H7 (cell line): ENCODE results near the gene AUNIP. TPM values are rescaled to one million over a fixed set of nuclear protein-coding genes. Genes with fewer than 3 reads are reported as not detected.

Source experiments
- DNase-seq: peaks from one replicate; pipeline ENCODE4 v3.0.0; 2012
- H3K27me3 ChIP-seq: 2 replicates; pipeline ENCODE4 v1.6.0; 2011; ENCODE audit warnings: mild to moderate bottlenecking, low read length; ENCODE audit not compliant: control insufficient read depth, insufficient read depth
- H3K36me3 ChIP-seq: replicated peaks from 2 replicates; pipeline ENCODE4 v1.5.1; 2011; ENCODE audit warnings: low read length; ENCODE audit not compliant: control insufficient read depth, insufficient read depth
- H3K4me3 ChIP-seq: 2 replicates; pipeline ENCODE4 v1.5.1; 2011; ENCODE audit warnings: low read depth, mild to moderate bottlenecking, control low read depth, low read length, moderate library complexity; ENCODE audit not compliant: insufficient read depth
- total RNA-seq: library from RNA; depleted of rRNA; stranded (reverse); fragments of >200 nt; shearing (Covaris generic); gene quantifications from 2 replicates; pipeline ENCODE4 v1.2.3, GENCODE V29; 2014

The AUNIP gene
- total RNA-seq, 1 experiment from 2014 or later, result 38.9 TPM

DNA sequence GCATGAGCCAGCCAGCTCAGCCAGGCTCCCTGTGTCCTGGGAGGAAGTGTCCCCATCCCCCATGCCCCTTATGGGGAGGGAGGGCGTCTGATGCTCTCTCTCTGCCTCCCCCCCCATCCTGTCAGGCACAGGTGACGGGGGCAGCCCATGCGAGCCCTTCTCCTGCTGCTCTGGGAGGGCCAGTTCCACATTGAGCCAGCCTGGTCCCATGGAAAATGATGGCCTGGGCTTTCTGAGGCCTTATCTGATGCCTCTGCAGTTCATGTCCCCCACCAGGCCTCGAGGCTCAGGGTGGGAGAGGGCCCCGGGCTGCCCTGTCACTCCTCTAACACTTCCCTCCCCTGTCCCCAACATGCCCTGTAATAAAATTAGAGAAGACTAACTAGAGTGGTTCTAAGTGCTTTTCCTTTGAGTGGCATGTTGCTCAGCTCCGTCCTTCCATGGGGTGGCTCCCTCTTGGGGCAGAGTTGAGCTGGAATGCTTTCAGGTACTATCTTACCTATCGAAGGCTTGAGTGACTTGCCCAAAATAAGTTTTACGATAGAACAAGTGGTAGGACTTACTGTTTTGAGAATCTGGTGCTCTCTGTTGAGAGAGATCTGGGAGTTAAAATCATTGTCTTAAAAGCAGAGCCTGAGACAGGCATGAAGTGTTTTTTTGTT is 41.3 kb downstream of the AUNIP start:
- Histone ChIP-seq H3K4me3 (no peak overlapping the region), H3K27me3 (0 out of 2 replicates have a peak, but pooled peaks cover 2% of the 10 kb centered on the region), H3K36me3 (peaks cover 8% of the 10 kb centered on the region)
- DNase-seq, result peak; percentile 84

DNA sequence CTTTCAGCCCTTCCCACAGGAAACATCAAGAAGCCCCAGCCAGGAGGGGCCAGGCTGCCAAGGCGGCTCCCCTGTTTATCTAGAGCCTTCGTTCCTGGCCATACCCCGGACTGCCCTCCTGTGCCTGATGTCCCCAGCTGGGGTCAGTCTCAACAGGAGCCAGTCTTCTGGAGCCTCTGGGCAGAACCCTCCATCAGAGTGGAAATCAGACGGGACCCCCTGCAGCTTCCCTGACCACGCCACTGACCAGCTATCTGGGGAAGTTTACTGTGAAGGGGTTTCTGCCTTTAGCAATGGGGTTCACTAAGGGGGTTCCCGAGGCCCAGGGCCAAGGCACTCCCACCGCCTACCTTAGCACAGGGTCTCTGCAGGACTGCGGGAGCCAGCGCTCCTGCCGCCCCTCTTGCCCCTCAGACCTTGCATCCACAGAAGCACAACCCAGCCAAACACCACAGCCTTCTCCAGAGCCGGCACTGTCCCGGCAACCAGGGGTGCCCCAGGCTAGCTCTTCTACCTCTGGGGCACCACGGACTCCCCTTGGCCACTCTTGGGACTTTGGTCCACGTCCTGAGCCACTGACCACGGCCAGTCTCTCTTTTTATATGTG is 43.0 kb downstream of the AUNIP start:
- Histone ChIP-seq H3K27me3 (no peaks in the 10 kb centered on the region), H3K36me3 (peaks cover 9% of the 10 kb centered on the region), H3K4me3 (no peak overlapping the region)
- DNase-seq, result peak; percentile 45

DNA sequence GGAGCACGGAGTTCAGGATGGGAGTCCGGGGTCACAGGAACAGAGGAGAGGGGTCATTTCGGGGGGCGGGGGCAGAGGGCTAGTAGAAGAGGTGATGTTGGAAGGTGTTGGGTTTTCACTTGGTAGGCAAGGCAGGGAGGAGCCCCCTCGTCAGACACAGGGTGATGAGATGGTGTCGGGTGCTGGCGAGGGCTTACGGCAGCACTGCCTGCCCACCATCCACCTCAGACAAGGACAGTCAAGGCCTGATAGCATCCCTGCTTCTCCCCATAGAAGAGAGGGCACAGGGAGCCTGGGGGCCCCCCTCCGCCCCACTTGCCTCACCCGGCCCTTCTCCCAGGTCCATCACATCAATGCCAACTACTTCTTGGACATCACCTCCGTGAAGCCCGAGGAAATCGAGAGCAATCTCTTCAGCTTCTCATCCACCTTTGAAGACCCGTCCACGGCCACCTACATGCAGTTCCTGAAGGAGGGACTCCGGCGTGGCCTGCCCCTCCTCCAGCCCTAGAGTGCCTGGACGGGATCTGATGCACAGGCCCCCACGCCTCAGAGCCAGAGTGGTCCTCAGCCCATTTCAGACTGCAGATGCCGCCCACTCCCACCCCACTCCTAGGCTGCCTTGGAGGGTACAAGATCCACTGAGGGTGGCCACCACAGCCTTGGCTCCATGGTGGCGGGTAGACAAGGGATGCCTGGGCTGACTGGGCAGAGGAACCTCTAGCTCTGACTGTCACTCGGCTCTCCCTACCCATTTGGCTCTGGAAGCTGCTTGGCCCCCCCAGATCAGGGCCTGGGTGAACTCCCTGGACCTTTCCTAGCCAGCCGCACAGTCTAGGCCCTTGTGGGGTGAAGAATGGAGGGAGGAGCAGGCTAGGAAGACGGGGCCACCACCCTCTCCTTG is 43.8 kb downstream of the AUNIP start:
- Histone ChIP-seq H3K27me3 (no peaks in the 10 kb centered on the region), H3K36me3 (peaks cover 11% of the 10 kb centered on the region), H3K4me3 (no peak overlapping the region)
- no peak for DNase-seq

DNA sequence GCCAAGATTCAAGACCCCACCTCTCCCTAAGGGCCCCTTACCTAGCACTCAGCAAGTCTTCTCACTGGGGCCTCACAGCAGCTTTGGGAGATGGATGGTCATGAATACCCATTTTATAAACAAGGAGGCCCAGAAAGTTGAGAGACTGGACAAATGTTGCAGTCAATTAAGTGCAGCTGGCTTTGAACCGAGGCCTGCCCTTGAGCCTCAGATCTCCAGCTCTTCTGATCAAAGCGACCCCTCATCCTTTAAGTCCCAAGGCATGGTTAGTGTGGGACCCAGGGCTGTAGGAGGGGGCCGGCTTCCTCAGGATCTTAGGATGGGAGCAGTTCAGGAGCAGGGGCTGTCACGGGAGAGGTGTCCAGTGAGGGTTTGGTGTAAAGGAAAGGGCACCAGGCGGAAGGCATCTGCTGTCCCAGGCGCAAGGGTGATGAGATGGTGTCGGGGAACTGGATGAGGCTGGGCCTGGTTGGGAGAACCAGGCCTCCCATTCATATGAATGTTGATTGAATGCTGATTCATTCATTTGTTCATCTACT is 44.6 kb downstream of the AUNIP start:
- no peak for DNase-seq
- H3K36me3 ChIP-seq, result peaks cover 14% of the 10 kb centered on the region
- H3K27me3 ChIP-seq, result no peaks in the 10 kb centered on the region
- H3K4me3 ChIP-seq, result no peak overlapping the region

DNA sequence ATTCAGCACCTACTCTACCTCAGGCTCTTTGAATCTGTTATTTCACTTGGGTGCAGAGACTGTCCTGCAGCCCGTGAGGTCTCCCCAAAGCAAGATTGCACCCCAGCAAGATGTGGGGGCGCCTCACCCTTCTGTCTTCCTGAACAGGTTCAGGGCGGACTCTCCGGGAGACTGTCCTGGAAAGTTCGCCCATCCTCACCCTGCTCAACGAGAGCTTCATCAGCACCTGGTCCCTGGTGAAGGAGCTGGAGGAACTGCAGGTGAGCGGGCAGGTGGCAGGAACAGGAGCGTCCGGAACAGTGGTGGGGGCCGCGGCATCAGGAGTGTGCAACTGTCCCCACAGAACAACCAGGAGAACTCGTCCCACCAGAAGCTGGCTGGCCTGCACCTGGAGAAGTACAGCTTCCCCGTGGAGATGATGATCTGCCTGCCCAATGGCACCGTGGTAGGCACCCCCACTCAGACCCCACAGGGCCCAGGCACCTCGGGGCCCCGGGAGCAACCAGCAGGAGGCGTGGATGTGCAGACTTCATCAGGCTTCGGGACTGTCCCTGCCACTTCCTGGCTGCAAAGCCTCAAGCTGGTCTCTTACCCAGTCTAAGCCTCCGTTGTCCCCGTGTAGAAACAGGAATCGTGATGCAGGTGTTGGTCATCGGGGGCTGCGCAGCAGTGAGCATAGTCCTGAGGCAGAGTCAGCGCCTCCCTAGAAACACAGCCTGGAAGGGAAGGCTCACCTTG is 45.4 kb downstream of the AUNIP start:
- peak; percentile 41 for DNase-seq
- H3K4me3 ChIP-seq, result no peak overlapping the region
- H3K27me3 ChIP-seq, result no peaks in the 10 kb centered on the region
- H3K36me3 ChIP-seq, result peaks cover 18% of the 10 kb centered on the region

DNA sequence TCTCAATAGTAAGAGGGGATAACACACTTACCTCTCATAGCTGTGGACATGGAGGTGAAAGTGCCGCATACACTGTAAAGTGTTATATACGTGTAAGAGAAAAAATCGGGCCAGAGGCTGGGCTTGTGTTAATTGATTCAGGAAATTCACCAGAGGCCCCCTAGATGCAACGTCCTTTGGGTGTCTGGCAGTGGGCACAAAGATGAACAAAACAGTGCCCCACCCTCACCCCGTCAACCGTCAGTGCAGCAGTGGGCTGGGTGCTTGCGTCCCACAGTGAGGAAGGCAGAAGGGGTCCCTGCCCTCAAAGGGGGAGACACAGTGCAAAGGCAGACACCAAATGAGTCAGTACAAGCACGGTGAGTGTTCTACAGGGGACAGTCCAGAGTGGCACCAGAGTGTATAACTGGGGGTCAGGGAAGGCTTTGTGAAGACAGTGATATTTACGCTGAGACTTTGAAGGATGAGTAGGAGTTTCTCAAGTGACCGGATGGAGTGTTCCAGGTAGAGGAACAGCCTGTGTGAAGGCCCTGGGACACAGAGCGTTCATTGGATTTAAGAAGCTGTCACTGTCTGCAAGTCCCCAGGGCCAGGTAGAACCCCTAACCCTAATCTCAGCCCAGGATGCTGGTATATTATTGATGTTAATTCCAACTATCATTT is 46.1 kb downstream of the AUNIP start:
- H3K27me3 ChIP-seq, result no peaks in the 10 kb centered on the region
- H3K36me3 ChIP-seq, result peaks cover 18% of the 10 kb centered on the region
- no peak overlapping the region for H3K4me3 ChIP-seq
- peak; percentile 17 for DNase-seq

DNA sequence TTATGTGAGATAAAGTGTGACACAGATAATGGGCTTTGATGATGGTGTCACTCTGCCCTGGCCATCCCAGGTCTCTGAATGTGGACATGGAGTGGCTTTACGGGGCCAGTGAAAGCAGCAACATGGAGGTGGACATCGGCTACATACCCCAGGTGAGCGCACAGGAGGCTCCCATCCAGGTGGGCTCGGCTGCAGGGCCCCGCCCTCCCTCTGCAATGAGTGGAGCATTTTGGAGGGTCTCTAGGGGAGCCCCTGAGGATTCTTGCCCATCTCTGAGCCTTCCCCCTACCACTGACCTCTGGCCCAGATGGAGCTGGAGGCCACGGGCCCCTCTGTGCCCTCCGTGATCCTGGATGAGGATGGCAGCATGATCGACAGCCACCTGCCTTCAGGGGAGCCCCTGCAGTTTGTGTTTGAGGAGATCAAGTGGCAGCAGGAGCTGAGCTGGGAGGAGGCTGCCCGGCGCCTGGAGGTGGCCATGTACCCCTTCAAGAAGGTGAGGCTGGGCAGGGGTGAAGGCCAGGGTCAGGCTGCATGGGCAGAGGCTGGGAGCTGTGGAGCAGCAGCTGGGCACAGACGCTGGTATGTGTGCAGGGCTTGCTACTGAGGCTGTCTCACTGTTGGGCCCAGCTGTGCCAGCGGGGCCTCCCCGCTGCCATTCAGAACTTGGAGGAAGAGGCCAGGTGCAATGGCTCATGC is 47.7 kb downstream of the AUNIP start:
- Histone ChIP-seq H3K36me3 (peaks cover 18% of the 10 kb centered on the region), H3K4me3 (no peak overlapping the region), H3K27me3 (no peaks in the 10 kb centered on the region)
- no peak for DNase-seq

DNA sequence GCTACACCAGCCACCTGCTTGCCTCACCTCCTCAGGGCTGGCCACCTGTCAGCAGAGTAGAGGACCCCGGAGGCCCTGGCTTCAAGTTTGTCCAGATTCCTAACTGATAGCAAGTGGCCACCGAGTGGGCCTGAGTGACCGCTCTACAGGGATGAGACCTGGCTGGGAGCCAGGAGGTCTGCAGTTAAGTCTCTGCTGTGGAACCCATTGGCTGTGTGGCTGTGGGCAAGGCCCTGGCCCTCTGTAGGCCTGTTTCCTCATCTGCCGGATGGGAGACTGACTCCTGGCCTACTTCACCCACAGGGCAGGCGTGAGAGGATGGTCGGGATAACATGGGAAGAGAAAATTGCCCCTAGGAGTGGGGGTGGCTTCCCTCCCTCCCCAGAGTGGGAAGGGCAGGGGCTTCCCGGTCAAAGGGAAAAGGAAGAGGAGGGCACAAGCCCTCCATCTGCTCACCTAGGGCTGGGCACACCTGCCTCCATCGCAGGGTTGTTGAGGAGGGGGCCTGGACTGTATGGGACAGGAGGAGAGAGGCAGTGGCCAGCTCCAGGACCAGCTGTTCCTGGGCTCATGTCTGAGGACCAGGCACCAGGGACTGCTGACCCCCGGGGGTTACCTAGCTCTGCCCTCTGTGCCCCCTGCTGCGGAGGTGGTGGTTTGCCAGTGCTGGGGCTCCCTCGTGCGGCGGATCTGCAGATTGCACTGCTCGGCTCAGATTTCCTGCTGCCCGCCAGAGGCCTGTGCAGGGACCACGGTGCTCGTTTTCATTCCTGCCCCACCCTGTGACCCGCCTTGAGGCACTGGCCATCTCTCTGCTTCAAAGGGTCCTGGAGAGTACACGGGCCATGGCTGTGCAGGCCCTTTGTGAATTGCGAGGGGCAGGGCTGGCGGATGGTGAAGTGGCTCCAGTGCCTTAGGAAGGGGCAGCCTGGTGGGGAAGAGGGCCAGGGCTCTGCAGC is 48.6 kb downstream of the AUNIP start:
- Histone ChIP-seq H3K4me3 (no peak overlapping the region), H3K36me3 (peaks cover 22% of the 10 kb centered on the region), H3K27me3 (no peaks in the 10 kb centered on the region)
- DNase-seq, result peak; percentile 97

DNA sequence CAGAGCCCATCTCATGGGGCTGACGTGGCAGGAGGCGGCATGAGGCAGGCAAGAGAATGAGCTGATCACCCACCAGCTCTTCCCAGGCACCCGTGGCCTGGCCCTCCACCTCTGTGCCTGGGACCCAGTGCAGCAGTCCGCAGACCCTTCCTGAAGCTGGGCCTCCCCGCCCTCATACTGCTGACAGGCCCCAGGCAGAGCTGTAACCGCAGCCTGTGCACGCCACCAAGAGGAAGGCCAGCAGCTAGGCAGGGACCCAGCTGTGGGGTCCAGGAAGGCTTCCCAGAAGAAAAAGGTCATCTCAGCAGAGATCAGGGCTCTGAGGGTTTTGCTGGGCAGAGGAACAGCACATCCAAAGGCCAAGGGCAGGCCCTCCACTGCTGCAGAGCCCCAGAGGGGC is 49.3 kb downstream of the AUNIP start:
- H3K4me3 ChIP-seq, result no peak overlapping the region
- no peaks in the 10 kb centered on the region for H3K27me3 ChIP-seq
- H3K36me3 ChIP-seq, result peaks cover 24% of the 10 kb centered on the region
- peak; percentile 58 for DNase-seq

DNA sequence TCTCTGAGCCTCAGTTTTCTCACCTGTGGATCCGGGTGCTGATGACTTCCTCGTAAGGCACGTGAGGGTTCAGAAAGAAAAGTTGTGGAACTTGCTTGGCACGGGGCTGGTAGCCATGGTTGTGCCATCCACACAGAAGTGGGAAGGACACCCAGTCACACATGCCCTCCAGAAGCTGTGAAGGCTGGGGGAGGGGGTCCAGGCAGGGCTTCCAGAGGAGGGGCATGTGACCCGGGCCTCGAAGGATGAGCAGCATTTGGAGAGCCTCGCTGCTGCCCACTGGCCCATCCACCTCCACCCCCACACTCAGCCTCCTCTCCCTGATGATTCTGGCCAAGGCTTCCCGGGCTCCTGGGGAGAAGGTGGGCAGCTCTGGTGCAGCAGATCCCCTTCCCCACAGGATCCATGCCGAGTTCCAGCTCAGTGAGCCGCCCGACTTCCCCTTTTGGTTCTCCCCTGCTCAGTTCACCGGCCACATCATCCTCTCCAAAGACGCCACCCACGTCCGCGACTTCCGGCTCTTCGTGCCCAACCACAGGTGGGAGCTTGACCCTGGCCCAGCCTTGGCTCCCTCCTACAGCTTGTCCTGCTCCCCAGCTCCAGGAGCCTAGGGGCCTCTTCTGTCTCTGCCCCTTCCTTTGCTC is 49.9 kb downstream of the AUNIP start:
- DNase-seq, result peak; percentile 40
- Histone ChIP-seq H3K27me3 (no peaks in the 10 kb centered on the region), H3K36me3 (peaks cover 22% of the 10 kb centered on the region), H3K4me3 (no peak overlapping the region)

DNA sequence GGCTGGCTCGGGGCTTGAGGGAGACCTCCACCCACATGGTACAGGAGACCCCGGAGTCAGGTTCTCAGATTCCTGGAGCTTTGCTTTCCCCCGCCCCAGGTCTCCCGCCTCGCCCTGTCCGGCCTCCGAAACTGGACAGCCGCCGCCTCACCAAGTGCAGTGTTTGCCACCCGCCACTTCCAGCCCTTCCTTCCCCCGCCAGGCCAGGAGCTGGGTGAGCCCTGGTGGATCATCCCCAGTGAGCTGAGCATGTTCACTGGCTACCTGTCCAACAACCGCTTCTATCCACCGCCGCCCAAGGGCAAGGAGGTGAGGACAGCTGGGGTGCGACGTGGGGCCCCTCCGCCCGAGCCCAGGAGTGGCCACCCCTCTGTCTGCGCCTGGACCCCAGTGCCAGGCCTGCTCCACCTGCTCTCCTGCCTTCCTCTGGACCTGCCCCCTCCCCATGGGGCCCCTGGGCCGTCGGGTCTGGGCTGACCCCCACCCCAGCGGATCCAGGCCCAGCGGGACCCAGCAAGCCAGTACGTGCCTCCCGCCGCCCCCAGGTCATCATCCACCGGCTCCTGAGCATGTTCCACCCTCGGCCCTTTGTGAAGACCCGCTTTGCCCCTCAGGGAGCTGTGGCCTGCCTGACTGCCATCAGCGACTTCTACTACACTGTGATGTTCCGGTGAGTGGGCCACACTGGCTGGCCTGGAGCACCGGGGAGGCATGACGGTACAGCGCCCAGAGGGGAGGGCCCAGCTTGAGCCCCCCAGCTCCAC is 50.6 kb downstream of the AUNIP start:
- peak; percentile 43 for DNase-seq
- no peak overlapping the region for H3K4me3 ChIP-seq
- H3K36me3 ChIP-seq, result peaks cover 16% of the 10 kb centered on the region
- H3K27me3 ChIP-seq, result no peaks in the 10 kb centered on the region
